Measurements from ENCODE around the gene SPZ1.
"Not testable (repeated sequence)": the region's sequence is repeated elsewhere in the genome, so short reads cannot be mapped to it uniquely, and the experiment has no call there.

Gene SPZ1

DNA sequence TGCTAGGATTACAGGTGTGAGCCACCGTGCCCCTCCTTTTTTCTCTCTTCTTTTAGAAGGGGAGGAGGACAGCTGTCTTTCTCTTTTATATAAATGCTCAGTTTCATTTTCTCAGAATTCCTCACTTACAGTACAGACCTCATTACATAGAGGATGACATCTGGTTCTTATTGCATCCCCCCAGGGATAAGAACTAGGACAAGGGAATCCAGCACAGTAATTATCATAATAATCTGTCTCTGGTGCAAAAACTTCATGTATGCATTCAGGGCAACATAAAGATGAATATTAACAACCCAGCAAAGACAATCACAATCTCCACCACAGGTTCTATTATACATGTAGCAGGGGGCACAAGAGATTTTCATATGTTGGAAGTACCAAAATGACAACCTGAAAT is 5.1 kb downstream of the SPZ1 start:
- H3K36me3 ChIP-seq = no peaks in the 10 kb centered on the region
- H3K4me1 ChIP-seq = no peaks in the 10 kb centered on the region
- no peak for TF ChIP-seq Cebpa-rat (IDR thresholded peaks at IDR 0.05)
- peaks cover 7% of the 10 kb centered on the region; the same call in 1 of the 2 replicates for H3K9me3 ChIP-seq
- H3K4me3 ChIP-seq = no peak overlapping the region
- H3K27ac ChIP-seq = no peak overlapping the region
- H3K4me2 ChIP-seq = no peak overlapping the region
- H3K9ac ChIP-seq = no peak overlapping the region
- H3K27me3 ChIP-seq = no peaks in the 10 kb centered on the region
- H4K20me1 ChIP-seq = no peaks in the 10 kb centered on the region

DNA sequence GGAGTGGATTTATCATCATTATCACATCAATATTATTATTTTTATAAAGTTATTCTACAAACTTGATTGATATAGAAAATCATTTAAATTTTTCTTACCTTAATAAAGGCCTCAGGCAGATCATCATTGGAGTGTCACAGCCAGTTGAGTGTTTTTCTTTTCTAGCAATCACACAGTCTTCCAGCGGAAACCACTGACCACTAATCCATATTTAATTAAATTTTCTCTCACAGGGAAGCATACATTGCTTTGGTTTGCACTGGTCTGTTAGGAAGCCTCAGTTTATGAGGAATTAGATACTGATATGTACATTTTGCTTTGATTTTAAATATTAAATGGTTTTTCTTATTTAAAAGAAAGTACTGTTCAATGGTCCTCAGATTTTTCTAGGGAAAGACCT is 6.7 kb downstream of the SPZ1 start:
- no peaks in the 10 kb centered on the region for H3K9me3 ChIP-seq
- H3K4me1 ChIP-seq = no peaks in the 10 kb centered on the region
- TF ChIP-seq Cebpa-rat (IDR thresholded peaks at IDR 0.05) = no peak
- no peak overlapping the region for H3K27ac ChIP-seq
- H3K4me3 ChIP-seq = no peak overlapping the region
- H4K20me1 ChIP-seq = no peaks in the 10 kb centered on the region
- H3K36me3 ChIP-seq = no peaks in the 10 kb centered on the region
- no peaks in the 10 kb centered on the region for H3K27me3 ChIP-seq
- H3K9ac ChIP-seq = no peak overlapping the region
- H3K4me2 ChIP-seq = no peak overlapping the region

DNA sequence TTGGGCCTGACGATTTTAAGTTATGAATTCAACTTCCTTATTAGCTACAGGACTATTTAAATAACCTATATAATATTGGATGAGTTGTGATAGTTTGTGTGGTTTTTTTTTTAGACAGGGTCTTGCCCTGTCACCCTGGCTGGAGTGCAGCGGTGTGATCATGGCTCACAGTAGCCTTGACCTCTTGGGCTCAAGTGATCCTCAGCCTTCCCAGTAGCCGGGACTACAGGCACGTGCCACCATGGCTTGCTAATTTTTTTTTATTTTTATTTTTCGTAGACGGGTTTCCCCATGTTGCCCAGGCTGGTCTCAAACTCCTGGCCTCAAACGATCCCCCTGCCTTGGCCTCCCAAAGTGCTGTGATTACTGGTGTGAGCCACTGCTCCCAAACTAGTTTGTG is 17.6 kb downstream of the SPZ1 start:
- Histone ChIP-seq H3K27ac (no peak overlapping the region), H3K9me3 (peaks cover 2% of the 10 kb centered on the region; the same call in 1 of the 2 replicates), H3K36me3 (no peaks in the 10 kb centered on the region), H3K27me3 (no peaks in the 10 kb centered on the region), H3K4me3 (no peak overlapping the region), H4K20me1 (no peaks in the 10 kb centered on the region), H3K4me2 (no peak overlapping the region), H3K4me1 (no peaks in the 10 kb centered on the region), H3K9ac (no peak overlapping the region)
- no peak for TF ChIP-seq Cebpa-rat (IDR thresholded peaks at IDR 0.05)

DNA sequence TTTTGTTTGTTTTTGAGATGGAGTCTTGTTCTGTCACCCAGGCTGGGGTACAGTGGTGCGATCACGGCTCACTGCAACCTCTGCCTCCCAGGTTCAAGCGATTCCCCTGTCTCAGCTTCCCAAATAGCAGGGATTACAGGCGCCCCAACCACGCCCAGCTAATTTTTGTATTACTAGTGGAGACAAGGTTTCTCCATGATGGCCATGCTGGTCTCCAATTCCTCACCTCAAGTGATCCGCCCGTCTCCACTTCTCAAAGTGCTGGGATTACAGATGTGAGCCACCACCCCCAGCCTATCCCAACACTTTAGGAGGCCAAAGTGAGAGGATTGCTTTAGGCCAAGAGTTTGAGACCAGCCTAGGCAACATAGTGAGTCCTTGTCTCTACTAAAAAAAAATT is 19.3 kb downstream of the SPZ1 start:
- H3K36me3 ChIP-seq = no peaks in the 10 kb centered on the region
- no peaks in the 10 kb centered on the region for H3K27me3 ChIP-seq
- no peak for TF ChIP-seq Cebpa-rat (IDR thresholded peaks at IDR 0.05)
- no peak overlapping the region for H3K4me2 ChIP-seq
- H3K27ac ChIP-seq = no peak overlapping the region
- no peaks in the 10 kb centered on the region for H3K9me3 ChIP-seq
- H3K4me3 ChIP-seq = no peak overlapping the region
- no peaks in the 10 kb centered on the region for H4K20me1 ChIP-seq
- H3K4me1 ChIP-seq = no peaks in the 10 kb centered on the region
- H3K9ac ChIP-seq = no peak overlapping the region

DNA sequence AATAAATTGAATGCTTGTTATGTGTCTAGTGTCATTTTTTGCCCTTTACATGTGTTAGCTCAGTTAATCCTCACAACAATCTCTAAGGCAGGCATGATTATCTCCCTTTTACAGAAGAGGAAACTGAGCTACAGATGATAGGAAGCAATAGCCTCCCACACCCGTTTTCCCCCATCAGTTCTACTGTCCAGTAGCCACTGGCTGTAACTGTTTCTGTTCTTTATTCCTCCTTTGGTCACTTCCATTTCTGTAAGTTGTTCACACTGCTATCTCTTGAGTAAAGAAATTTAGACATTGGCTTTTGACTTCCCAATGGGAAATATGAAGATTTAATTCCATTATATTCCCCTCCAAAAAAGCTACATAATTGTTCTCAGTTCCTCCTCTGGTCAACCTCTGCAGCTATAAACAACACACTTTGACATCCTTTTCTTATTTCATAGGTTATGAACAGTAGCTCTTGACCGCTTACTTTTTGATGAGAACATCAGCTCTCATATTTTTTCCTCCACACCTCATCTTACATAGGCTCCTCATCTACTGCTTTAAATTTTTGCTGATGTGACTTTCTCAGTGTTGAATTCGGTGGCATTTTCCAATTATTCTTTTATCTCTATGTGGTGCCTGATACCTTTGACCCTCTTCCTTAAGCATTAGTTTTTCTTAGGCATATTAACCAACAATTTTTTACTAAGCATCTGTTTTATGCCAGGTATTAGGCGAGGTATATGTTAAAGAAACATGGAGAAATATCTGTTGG is 21.4 kb downstream of the SPZ1 start:
- Histone ChIP-seq H3K4me3 (no peak overlapping the region), H3K4me1 (no peaks in the 10 kb centered on the region), H4K20me1 (no peaks in the 10 kb centered on the region), H3K9me3 (no peaks in the 10 kb centered on the region), H3K27me3 (no peaks in the 10 kb centered on the region), H3K27ac (no peak overlapping the region), H3K4me2 (no peak overlapping the region), H3K9ac (no peak overlapping the region), H3K36me3 (no peaks in the 10 kb centered on the region)
- TF ChIP-seq Cebpa-rat (IDR thresholded peaks at IDR 0.05) = no peak

DNA sequence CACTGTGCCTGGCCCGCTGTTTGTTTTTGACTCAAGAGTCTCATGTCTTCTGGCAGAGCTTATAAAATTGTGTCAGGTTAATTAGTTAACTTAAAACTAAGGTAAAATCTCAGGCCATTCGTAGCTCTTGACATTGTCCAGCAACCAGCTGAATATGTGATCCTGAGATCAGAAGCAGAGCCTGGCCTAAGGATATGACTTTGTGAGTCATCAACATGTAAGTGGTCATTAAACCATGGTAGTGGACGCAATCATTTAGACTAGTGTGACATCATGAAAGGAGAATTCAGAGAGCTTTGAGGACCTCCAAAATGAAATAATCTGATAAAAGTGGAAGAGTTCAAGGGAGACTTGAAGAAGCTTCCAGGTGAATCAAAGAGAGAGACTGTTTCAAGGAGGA is 23.3 kb downstream of the SPZ1 start:
- Histone ChIP-seq H3K4me3 (no peak overlapping the region), H4K20me1 (no peaks in the 10 kb centered on the region), H3K4me1 (no peaks in the 10 kb centered on the region), H3K36me3 (no peaks in the 10 kb centered on the region), H3K9me3 (no peaks in the 10 kb centered on the region), H3K9ac (no peak overlapping the region), H3K27me3 (no peaks in the 10 kb centered on the region), H3K27ac (no peak overlapping the region), H3K4me2 (no peak overlapping the region)
- no peak for TF ChIP-seq Cebpa-rat (IDR thresholded peaks at IDR 0.05)

DNA sequence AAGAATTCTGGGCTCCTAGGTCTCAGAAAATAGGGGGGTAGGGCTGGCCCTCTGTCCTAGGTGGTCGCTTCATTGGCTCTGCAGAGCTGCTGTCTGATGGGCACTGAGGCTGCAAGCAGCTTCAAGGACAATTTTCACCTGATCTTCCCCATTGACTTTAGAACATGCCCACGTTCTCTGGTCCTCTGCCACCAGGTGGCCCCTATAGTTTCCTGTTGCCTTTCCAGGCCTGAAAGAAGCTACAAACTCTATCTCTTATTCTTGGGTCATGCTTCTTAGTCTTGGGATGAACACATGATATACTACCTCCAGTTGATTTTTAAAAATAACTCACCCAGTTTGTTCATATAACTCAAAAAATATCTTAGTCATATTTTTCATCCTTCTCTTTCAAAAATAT is 26.3 kb downstream of the SPZ1 start:
- H3K9me3 ChIP-seq = no peaks in the 10 kb centered on the region
- H3K36me3 ChIP-seq = no peaks in the 10 kb centered on the region
- H3K4me3 ChIP-seq = no peak overlapping the region
- no peak overlapping the region for H3K27ac ChIP-seq
- no peaks in the 10 kb centered on the region for H3K4me1 ChIP-seq
- no peak overlapping the region for H3K9ac ChIP-seq
- H3K4me2 ChIP-seq = no peak overlapping the region
- no peaks in the 10 kb centered on the region for H4K20me1 ChIP-seq
- H3K27me3 ChIP-seq = no peaks in the 10 kb centered on the region
- TF ChIP-seq Cebpa-rat (IDR thresholded peaks at IDR 0.05) = no peak

DNA sequence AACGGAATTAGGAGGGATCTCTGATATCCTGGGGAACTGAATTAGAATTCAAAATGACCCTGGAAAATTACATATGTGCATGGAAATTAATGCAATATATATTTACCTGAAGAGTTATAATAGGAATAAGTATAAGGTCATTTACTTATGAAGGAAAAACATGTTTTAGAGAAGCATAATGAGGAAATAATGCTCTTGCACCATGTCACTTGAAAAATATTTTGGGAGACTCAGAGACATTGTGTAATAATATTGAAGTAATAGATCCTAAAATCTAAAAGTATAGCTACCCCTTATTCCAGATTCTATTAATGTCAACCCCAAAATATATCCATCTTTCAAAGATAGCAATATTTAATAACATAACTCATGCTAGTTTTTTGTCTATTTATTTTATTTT is 28.4 kb downstream of the SPZ1 start:
- H3K27me3 ChIP-seq = no peaks in the 10 kb centered on the region
- no peaks in the 10 kb centered on the region for H3K4me1 ChIP-seq
- no peaks in the 10 kb centered on the region for H4K20me1 ChIP-seq
- H3K9me3 ChIP-seq = no peaks in the 10 kb centered on the region
- no peak overlapping the region for H3K4me3 ChIP-seq
- H3K4me2 ChIP-seq = no peak overlapping the region
- no peak overlapping the region for H3K9ac ChIP-seq
- H3K36me3 ChIP-seq = no peaks in the 10 kb centered on the region
- no peak for TF ChIP-seq Cebpa-rat (IDR thresholded peaks at IDR 0.05)
- H3K27ac ChIP-seq = no peak overlapping the region

DNA sequence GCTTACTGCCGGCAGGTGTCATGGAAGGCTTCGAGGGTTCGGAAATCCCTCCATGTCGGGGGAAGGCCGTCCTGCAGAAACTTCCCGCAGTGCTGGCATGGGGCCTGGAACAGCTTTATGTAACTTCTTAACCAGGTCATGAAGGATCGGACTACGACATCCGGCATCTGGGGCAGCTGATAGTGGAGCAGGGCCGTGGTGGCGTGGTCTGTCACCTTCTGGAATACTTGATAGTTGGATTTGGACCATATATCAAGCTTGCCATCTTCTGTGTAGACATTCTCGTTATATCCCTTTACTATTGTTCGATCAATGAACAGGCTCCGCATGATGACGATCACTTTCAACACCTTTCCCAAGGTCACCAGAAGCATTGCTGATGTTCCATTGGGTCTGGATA is 31.2 kb downstream of the SPZ1 start:
- not testable (repeated sequence) for H3K27me3 ChIP-seq, H4K20me1 ChIP-seq, H3K36me3 ChIP-seq, H3K9me3 ChIP-seq, H3K27ac ChIP-seq, H3K4me3 ChIP-seq, H3K9ac ChIP-seq, H3K4me2 ChIP-seq, H3K4me1 ChIP-seq

DNA sequence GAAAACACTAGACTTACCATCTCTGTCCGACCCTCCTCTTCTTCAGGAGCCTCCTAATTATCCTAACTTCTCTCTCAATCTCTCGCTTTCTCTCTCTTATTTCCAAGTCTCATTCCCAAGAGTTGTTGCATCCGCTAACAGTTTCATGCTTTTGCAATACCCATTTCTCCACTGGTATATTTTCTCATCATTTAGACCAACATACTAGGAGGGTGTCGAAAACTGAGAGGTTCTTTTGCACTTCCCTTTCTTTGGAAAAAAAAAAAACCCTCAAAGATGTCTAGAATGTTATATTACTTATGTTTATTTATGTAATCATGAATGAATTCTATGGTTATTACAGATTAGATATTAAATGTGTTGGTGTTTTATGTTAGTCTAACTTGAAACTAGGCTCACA is 35.9 kb downstream of the SPZ1 start:
- H3K27me3 ChIP-seq = no peaks in the 10 kb centered on the region
- TF ChIP-seq Cebpa-rat (IDR thresholded peaks at IDR 0.05) = no peak
- H3K4me1 ChIP-seq = peaks cover 7% of the 10 kb centered on the region
- no peaks in the 10 kb centered on the region for H3K36me3 ChIP-seq
- H3K9ac ChIP-seq = no peak overlapping the region
- no peak overlapping the region for H3K27ac ChIP-seq
- no peak overlapping the region for H3K4me3 ChIP-seq
- no peaks in the 10 kb centered on the region for H3K9me3 ChIP-seq
- no peaks in the 10 kb centered on the region for H4K20me1 ChIP-seq
- no peak overlapping the region for H3K4me2 ChIP-seq

DNA sequence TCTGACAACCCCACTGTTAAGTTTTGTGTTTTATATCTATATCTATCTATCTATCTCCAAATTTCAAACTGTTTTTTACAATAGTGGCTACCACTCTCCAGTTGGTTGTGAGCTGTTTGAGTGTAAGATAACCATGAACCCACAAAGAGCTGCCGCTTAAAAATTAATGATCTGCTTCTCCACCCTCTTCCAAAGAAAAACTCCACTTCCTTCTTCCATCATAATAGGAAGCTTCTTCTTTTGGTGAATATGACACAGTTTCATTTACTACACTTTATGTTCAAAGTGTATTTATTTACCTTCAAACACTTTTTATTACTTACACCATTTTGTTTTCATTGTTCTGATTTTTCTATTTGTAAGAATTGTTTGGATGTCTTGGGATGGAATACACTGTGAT is 37.9 kb downstream of the SPZ1 start:
- H3K4me3 ChIP-seq = no peak overlapping the region
- no peak overlapping the region for H3K9ac ChIP-seq
- H4K20me1 ChIP-seq = no peaks in the 10 kb centered on the region
- H3K4me1 ChIP-seq = peaks cover 7% of the 10 kb centered on the region
- no peaks in the 10 kb centered on the region for H3K36me3 ChIP-seq
- no peak for TF ChIP-seq Cebpa-rat (IDR thresholded peaks at IDR 0.05)
- no peak overlapping the region for H3K4me2 ChIP-seq
- H3K27me3 ChIP-seq = no peaks in the 10 kb centered on the region
- H3K27ac ChIP-seq = no peak overlapping the region
- H3K9me3 ChIP-seq = no peaks in the 10 kb centered on the region

All from BLaER1 (cell line).